Mucosa of stomach (tissue), 1 donor: ENCODE results near the gene SUSD3.

Experiments used
- H3K27me3 ChIP-seq: one replicate; pipeline ENCODE4 v1.7.0; 2013; ENCODE audit warnings: mild to moderate bottlenecking, low read length; ENCODE audit not compliant: control insufficient read depth, insufficient read depth
- H3K36me3 ChIP-seq: one replicate; pipeline ENCODE4 v1.7.0; 2013; ENCODE audit warnings: low read length; ENCODE audit not compliant: control insufficient read depth, insufficient read depth
- H3K4me1 ChIP-seq: one replicate; pipeline ENCODE4 v1.7.0; 2013; ENCODE audit warnings: mild to moderate bottlenecking, low read length; ENCODE audit not compliant: control insufficient read depth, insufficient read depth
- H3K4me3 ChIP-seq: one replicate; pipeline ENCODE4 v1.7.0; 2013; ENCODE audit warnings: low read length
- H3K9ac ChIP-seq: one replicate; pipeline ENCODE4 v1.7.0; 2013; ENCODE audit warnings: mild to moderate bottlenecking, low read length, moderate library complexity
- H3K9me3 ChIP-seq: one replicate; pipeline ENCODE4 v1.7.0; 2013; ENCODE audit warnings: mild to moderate bottlenecking, low read length, moderate library complexity; ENCODE audit not compliant: control insufficient read depth
- donor health status: Pancreatic carcinoma.

The SUSD3 gene

GRCh38 chr9:93022066-93022465, 36.4 kb upstream of the SUSD3 start:
- Histone ChIP-seq H3K9me3 (no peaks in the 10 kb centered on the region), H3K4me1 (no peaks in the 10 kb centered on the region), H3K27me3 (no peaks in the 10 kb centered on the region), H3K4me3 (no peak overlapping the region), H3K36me3 (no peaks in the 10 kb centered on the region), H3K9ac (no peak overlapping the region)

GRCh38 chr9:93022721-93023520, 35.6 kb upstream of the SUSD3 start:
- Histone ChIP-seq H3K27me3 (no peaks in the 10 kb centered on the region), H3K36me3 (no peaks in the 10 kb centered on the region), H3K4me3 (no peak overlapping the region), H3K9me3 (no peaks in the 10 kb centered on the region), H3K9ac (no peak overlapping the region), H3K4me1 (no peaks in the 10 kb centered on the region)

- H3K27me3 ChIP-seq, result no peaks in the 10 kb centered on the region
- H3K9me3 ChIP-seq, result no peaks in the 10 kb centered on the region
- no peak overlapping the region for H3K4me3 ChIP-seq
- H3K9ac ChIP-seq, result no peak overlapping the region
- no peaks in the 10 kb centered on the region for H3K4me1 ChIP-seq
- no peaks in the 10 kb centered on the region for H3K36me3 ChIP-seq
These were observed 35.0 kb upstream of the SUSD3 start for GRCh38 chr9:93023521-93023815.

GRCh38 chr9:93024646-93024910, 33.9 kb upstream of the SUSD3 start:
- H3K9ac ChIP-seq, result no peak overlapping the region
- H3K4me3 ChIP-seq, result no peak overlapping the region
- H3K9me3 ChIP-seq, result no peaks in the 10 kb centered on the region
- no peaks in the 10 kb centered on the region for H3K4me1 ChIP-seq
- H3K27me3 ChIP-seq, result no peaks in the 10 kb centered on the region
- no peaks in the 10 kb centered on the region for H3K36me3 ChIP-seq

GRCh38 chr9:93024986-93025630, 33.4 kb upstream of the SUSD3 start:
- Histone ChIP-seq H3K4me3 (no peak overlapping the region), H3K9ac (no peak overlapping the region), H3K4me1 (no peaks in the 10 kb centered on the region), H3K9me3 (no peaks in the 10 kb centered on the region), H3K36me3 (no peaks in the 10 kb centered on the region), H3K27me3 (no peaks in the 10 kb centered on the region)

GRCh38 chr9:93025736-93026135, 32.8 kb upstream of the SUSD3 start:
- no peaks in the 10 kb centered on the region for H3K36me3 ChIP-seq
- H3K4me3 ChIP-seq, result no peak overlapping the region
- H3K27me3 ChIP-seq, result no peaks in the 10 kb centered on the region
- no peak overlapping the region for H3K9ac ChIP-seq
- no peaks in the 10 kb centered on the region for H3K9me3 ChIP-seq
- no peaks in the 10 kb centered on the region for H3K4me1 ChIP-seq

GRCh38 chr9:93026640-93027039, 31.9 kb upstream of the SUSD3 start:
- Histone ChIP-seq H3K36me3 (no peaks in the 10 kb centered on the region), H3K27me3 (no peaks in the 10 kb centered on the region), H3K4me1 (no peaks in the 10 kb centered on the region), H3K9me3 (no peaks in the 10 kb centered on the region), H3K4me3 (no peak overlapping the region), H3K9ac (no peak overlapping the region)

GRCh38 chr9:93027750-93028149, 30.8 kb upstream of the SUSD3 start:
- no peaks in the 10 kb centered on the region for H3K9me3 ChIP-seq
- H3K9ac ChIP-seq, result no peak overlapping the region
- H3K36me3 ChIP-seq, result no peaks in the 10 kb centered on the region
- H3K4me3 ChIP-seq, result no peak overlapping the region
- H3K27me3 ChIP-seq, result no peaks in the 10 kb centered on the region
- no peaks in the 10 kb centered on the region for H3K4me1 ChIP-seq

- Histone ChIP-seq H3K4me1 (no peaks in the 10 kb centered on the region), H3K9me3 (no peaks in the 10 kb centered on the region), H3K9ac (no peak overlapping the region), H3K4me3 (no peak overlapping the region), H3K27me3 (no peaks in the 10 kb centered on the region), H3K36me3 (no peaks in the 10 kb centered on the region)
These were observed 30.0 kb upstream of the SUSD3 start for GRCh38 chr9:93028448-93029006.

- Histone ChIP-seq H3K36me3 (no peaks in the 10 kb centered on the region), H3K27me3 (no peaks in the 10 kb centered on the region), H3K4me3 (no peak overlapping the region), H3K9me3 (no peaks in the 10 kb centered on the region), H3K4me1 (no peaks in the 10 kb centered on the region), H3K9ac (no peak overlapping the region)
These were observed 27.6 kb upstream of the SUSD3 start for GRCh38 chr9:93030642-93031628.

- no peaks in the 10 kb centered on the region for H3K4me1 ChIP-seq
These were observed 26.7 kb upstream of the SUSD3 start for GRCh38 chr9:93031629-93032430.

More at GRCh38 chr9:93031629-93032430, 26.7 kb upstream of the SUSD3 start:
- Histone ChIP-seq H3K9me3 (no peaks in the 10 kb centered on the region), H3K27me3 (no peaks in the 10 kb centered on the region), H3K9ac (no peak overlapping the region), H3K36me3 (no peaks in the 10 kb centered on the region), H3K4me3 (no peak overlapping the region)
